ENCODE measurements around the gene UVRAG.

The UVRAG gene

DNA sequence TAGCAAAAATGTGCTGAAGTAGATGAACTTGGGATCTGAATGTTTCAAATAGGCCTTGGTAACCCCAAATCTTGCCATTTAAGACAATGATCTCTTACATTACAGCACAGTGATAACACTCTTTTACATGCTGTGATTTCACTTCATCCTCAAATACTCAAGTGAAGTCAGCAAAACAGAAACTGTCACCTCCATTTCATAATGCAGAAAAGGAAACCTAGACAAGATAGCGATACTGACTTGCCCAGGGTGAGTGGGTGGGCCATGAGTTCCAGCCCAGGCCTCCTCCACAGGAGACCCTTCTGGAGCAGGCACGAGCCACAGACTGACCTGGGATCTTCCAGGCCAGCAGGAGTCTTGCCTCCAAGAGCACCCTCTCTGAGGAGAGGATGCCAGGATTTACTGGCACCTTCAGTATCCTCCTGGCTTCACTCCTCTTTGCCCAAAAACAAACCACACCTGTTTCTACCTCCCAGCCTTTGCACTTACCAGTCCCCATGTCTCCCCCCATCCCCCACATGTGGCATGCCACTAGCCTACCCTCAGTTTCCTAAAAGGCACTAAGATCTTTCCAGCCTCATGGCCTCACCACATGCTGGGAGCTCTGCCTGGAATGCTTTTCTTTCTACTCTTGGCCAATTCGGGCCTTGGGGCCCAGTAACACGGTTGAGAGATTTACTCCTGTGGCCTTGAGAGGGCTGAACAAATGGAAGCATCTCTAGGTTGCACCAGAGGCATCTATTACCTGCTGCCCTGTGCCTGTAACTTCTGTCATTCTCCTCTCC lies 48.4 kb upstream of the UVRAG start:
- H3K9me3 ChIP-seq (ENCODE audit: control insufficient read depth, insufficient read depth, low read depth, low read length): no peaks in the 10 kb centered on the region
- no peak overlapping the region for H3K4me3 ChIP-seq (ENCODE audit: low read depth, low read length)
- CTCF ChIA-PET: interaction anchor here (0.7 kb wide), 1 partner anchor 166 kb away, joined by 3 read pairs; no protein-coding TSS in a partner anchor
- POLR2A ChIA-PET: no interaction called here
- TF ChIP-seq ZIC2 (tag by site-specific recombination; IDR thresholded peaks at IDR 0.05) (0 out of 2 replicates have a peak, but pooled peaks have one; percentile 12), ZNF239 (tag by site-specific recombination; IDR thresholded peaks at IDR 0.05) (no peak)
- H3K27ac ChIP-seq (ENCODE audit: extremely low read depth, low read depth, low read length): no peak overlapping the region
- H3K4me1 ChIP-seq (ENCODE audit: control insufficient read depth, insufficient read depth, low read length): no peaks in the 10 kb centered on the region
- H3K36me3 ChIP-seq (ENCODE audit: control insufficient read depth in 2 of 2, insufficient read depth in 1 of 2, low read length in 2 of 2): no peaks in the 10 kb centered on the region

DNA sequence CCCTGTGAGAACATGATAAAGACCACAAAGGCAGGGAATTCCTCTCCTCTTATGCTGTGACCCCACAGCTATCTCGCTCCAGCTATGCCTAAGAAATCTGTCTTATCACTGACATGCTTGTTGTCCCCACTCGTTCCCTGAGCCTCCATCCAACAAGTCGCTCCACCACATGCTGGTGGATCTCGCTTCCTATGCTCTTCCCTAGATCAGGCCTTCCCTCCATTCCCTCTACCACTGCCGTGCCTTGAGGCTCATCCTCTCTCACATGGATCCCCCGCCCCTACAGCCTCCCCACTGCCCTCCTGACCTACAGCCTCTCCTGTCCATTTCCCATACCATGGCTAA lies 47.8 kb upstream of the UVRAG start:
- TF ChIP-seq ZNF449 (tag by site-specific recombination; IDR thresholded peaks at IDR 0.05) (no peak), ZNF433 (tag by site-specific recombination; IDR thresholded peaks at IDR 0.05; ENCODE audit: low read depth) (no peak), ZSCAN30 (tag by site-specific recombination; IDR thresholded peaks at IDR 0.05) (no peak), ZNF362 (tag by site-specific recombination; IDR thresholded peaks at IDR 0.05) (no peak), ZNF239 (tag by site-specific recombination; IDR thresholded peaks at IDR 0.05) (no peak), ZNF785 (tag by site-specific recombination; IDR thresholded peaks at IDR 0.05) (no peak), ZNF596 (tag by site-specific recombination; IDR thresholded peaks at IDR 0.05) (no peak), ZNF223 (tag by site-specific recombination; IDR thresholded peaks at IDR 0.05) (no peak), ZNF404 (tag by site-specific recombination; IDR thresholded peaks at IDR 0.05) (no peak), ZNF132 (tag by site-specific recombination; IDR thresholded peaks at IDR 0.05; ENCODE audit: borderline replicate concordance) (no peak)
- H3K27ac ChIP-seq (ENCODE audit: extremely low read depth, low read depth, low read length): no peak overlapping the region
- no peak overlapping the region for H3K4me3 ChIP-seq (ENCODE audit: low read depth, low read length)
- no peaks in the 10 kb centered on the region for H3K9me3 ChIP-seq (ENCODE audit: control insufficient read depth, insufficient read depth, low read depth, low read length)
- H3K4me1 ChIP-seq (ENCODE audit: control insufficient read depth, insufficient read depth, low read length): no peaks in the 10 kb centered on the region
- ChIA-PET POLR2A (no interaction called here), CTCF (interaction anchor here (0.7 kb wide), 1 partner anchor 166 kb away, joined by 3 read pairs; no protein-coding TSS in a partner anchor)
- H3K36me3 ChIP-seq (ENCODE audit: control insufficient read depth in 2 of 2, insufficient read depth in 1 of 2, low read length in 2 of 2): no peaks in the 10 kb centered on the region

DNA sequence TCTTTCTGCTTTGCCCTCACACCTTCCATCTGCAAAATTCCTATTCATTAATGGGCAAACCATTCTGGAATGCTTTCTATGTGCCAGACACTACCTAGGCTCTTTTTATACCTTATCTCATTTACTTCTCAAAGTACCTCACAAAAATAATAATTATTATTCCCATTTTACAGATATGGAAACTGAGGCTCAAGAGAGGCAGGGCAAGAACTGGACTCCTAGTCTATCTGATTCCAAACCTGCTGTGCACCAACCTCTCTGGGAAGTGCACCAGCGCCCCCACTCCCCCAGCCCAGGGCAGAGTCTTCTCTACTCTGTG lies 47.3 kb upstream of the UVRAG start:
- TF ChIP-seq PRDM1 (tag by site-specific recombination; IDR thresholded peaks at IDR 0.05) (no peak), ZNF544 (tag by site-specific recombination; IDR thresholded peaks at IDR 0.05) (no peak), ZNF138 (tag by site-specific recombination; IDR thresholded peaks at IDR 0.05; ENCODE audit: borderline replicate concordance) (no peak), ZNF596 (tag by site-specific recombination; IDR thresholded peaks at IDR 0.05) (no peak)
- no peaks in the 10 kb centered on the region for H3K9me3 ChIP-seq (ENCODE audit: control insufficient read depth, insufficient read depth, low read depth, low read length)
- CTCF ChIA-PET: no interaction called here
- no peak overlapping the region for H3K4me3 ChIP-seq (ENCODE audit: low read depth, low read length)
- no peak overlapping the region for H3K27ac ChIP-seq (ENCODE audit: extremely low read depth, low read depth, low read length)
- POLR2A ChIA-PET: no interaction called here
- H3K4me1 ChIP-seq (ENCODE audit: control insufficient read depth, insufficient read depth, low read length): no peaks in the 10 kb centered on the region
- H3K36me3 ChIP-seq (ENCODE audit: control insufficient read depth in 2 of 2, insufficient read depth in 1 of 2, low read length in 2 of 2): no peaks in the 10 kb centered on the region

GRCh38 chr11:75768112-75768908 lies 46.7 kb upstream of the UVRAG start, which contains the start of gene DGAT2:
DGAT2 (plus strand) TSS chr11:75768778; CDS start chr11:75768992, 214 bp downstream.
- ChIA-PET POLR2A (no interaction called here), CTCF (no interaction called here)
- Histone ChIP-seq H3K36me3 (ENCODE audit: control insufficient read depth in 2 of 2, insufficient read depth in 1 of 2, low read length in 2 of 2) (no peaks in the 10 kb centered on the region), H3K4me1 (ENCODE audit: control insufficient read depth, insufficient read depth, low read length) (no peaks in the 10 kb centered on the region), H3K9me3 (ENCODE audit: control insufficient read depth, insufficient read depth, low read depth, low read length) (no peaks in the 10 kb centered on the region), H3K27ac (ENCODE audit: extremely low read depth, low read depth, low read length) (peak within 1 kb of the TSS; percentile 48; the same call in 1 of the 2 replicates), H3K4me3 (ENCODE audit: low read depth, low read length) (peak within 1 kb of the TSS; percentile 42)
- TF ChIP-seq, protein P1, sequence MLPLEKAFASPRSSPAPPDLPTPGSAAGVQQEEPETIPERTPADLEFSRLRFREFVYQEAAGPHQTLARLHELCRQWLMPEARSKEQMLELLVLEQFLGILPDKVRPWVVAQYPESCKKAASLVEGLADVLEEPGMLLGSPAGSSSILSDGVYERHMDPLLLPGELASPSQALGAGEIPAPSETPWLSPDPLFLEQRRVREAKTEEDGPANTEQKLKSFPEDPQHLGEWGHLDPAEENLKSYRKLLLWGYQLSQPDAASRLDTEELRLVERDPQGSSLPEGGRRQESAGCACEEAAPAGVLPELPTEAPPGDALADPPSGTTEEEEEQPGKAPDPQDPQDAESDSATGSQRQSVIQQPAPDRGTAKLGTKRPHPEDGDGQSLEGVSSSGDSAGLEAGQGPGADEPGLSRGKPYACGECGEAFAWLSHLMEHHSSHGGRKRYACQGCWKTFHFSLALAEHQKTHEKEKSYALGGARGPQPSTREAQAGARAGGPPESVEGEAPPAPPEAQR (tag by site-specific recombination; IDR thresholded peaks at IDR 0.05): peak; percentile 73; the same call in 1 of the 2 replicates
- TF ChIP-seq PRDM10 (tag by site-specific recombination; IDR thresholded peaks at IDR 0.05) (peak; percentile 100), MEIS1 (CRISPR knock-in tag; IDR thresholded peaks at IDR 0.05; ENCODE audit: borderline replicate concordance) (no peak)

Data from HEK293 (cell line).